Measurements from ENCODE around the gene RNU1-3.
"Not testable (repeated sequence)": the region's sequence is repeated elsewhere in the genome, so short reads cannot be mapped to it uniquely, and the experiment has no call there.

RNU1-3 gene

DNA sequence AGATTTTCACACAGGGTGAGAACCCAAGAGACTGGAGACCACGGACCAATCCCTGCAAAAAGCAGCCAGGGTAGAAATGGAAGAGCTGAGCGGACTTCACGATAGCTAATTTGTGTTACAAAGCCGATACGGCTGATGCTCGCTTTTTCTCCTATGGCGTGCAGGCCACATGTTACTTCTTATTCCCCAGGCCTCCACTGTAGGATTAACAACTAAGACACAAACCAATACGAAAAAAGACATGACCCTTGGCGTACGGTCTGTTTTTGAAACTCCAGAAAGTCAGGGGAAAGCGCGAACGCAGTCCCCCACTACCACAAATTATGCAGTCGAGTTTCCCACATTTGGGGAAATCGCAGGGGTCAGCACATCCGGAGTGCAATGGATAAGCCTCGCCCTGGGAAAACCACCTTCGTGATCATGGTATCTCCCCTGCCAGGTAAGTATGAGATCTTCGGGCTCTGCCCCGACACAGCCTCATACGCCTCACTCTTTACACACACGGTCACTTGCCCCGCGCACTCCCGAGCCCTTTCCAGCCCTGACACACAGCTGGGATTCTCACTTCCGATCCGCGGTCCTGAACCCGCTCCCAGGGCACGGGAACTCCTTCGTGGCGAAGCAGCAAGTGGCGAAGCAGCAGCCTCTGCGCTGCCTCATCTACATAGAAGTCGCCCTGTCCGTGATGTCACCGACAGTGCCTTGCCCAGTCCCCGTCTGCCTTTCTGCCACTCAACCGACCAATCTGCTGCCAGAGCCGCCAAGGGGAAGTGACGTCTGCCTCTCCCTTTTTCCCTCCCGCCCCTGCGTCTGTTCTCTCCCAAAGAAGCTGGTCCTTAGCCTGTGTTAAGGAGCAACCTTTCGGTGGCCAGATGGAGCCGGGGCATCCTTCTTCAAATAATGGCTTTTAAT lies at the start of gene RNU1-3:
Gene RNU1-3 (minus strand): TSS at position 447 of the 912 bp plus-strand sequence.
- DNase-seq = not testable (repeated sequence)

DNA sequence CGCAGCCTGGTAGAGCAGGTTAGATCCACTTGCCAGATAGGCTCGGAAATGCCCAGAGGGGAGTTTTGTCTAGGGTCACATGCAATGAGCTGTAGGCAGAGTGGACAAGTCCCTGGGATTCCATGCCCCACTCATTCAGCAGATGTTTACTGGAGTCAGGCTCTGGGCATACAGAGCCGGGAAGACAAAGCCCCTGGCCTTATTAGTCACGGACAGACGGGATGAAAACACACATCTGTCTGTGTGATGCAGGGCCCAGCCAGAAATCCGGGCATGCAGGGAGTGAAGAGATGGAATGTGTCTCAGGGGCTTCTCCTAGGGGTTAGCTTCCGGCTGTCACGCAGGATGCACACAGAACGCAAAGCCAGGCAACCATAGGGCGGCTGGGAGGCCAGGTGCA lies 46.7 kb upstream of the RNU1-3 start:
- not testable (repeated sequence) for DNase-seq

DNA sequence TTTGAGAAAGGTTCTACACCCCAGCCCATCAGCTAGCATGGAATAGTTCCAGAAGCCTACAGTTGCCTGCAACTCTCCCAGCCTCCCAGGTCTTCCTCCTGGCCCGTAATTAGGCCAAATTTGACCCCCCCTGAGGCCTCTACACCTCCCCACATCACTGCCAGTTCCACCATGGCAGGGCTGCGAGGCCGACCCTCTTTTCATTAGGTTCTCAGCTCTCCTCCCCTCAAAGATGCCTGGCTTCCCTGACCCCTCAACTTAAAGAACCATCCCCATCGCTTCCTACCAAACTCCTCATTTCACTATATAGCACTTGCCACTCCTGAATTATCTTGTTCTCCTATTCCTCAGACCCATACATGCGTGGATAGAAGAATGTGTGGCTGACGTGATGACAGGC lies 46.2 kb upstream of the RNU1-3 start:
- not testable (repeated sequence) for DNase-seq

DNA sequence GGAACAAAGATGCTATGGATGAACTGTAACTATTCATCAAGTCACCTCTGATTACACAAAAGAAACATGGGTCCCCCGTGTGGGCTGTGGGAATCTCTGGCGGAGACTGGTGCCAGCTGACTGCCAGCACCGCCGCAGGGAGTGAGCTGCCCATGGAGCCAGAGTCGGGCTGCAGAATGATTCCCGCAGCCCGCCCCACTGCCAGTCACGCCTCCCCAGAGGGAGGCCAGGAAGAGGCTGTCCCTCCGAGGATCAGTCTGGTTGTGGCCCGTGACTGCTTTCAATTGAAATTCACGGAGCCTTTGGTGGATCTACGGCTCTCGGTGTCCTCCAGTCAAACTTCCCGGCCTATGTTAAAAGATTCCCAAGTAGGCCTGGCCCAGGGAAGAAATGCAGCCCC lies 45.8 kb upstream of the RNU1-3 start:
- DNase-seq = not testable (repeated sequence)

DNA sequence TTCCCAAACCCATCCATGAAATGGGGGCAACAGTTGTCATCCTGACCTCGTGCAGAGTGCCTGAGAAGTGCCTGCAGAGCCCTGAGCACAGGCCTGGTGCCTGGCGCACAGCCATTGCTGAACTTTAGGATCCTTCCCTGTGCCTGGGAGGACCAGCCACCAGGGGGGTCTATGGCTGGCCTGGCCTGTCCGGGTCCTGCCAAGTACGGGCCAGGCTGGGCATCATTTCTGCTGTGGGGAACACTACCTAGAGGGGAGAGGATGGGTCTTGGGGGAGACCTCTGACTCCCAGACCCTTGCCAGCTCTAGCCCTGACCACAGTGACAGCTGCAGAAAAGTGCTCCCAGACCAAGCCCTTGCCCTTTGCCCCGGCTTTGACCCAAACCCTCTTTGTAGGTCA lies 45.4 kb upstream of the RNU1-3 start:
- not testable (repeated sequence) for DNase-seq

DNA sequence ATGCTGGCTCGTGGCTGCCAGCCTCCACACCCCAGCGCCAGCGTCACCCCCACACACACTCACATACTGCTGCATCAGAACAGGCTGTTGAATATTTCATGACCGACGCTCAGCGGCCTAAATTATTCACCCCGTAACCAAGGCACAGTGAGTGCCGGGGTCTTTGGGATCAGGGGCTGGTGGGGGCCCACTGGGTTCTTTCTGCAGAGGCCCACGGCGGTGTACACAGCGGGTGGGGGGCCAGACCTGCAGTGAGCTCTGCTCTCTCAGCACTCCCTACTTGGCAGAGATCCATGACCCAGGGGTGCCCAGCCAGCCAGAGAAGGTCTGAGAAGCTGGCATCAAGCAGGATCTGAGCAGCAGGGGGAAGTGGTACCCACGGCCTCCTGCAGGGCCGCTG lies 43.9 kb upstream of the RNU1-3 start:
- not testable (repeated sequence) for DNase-seq

DNA sequence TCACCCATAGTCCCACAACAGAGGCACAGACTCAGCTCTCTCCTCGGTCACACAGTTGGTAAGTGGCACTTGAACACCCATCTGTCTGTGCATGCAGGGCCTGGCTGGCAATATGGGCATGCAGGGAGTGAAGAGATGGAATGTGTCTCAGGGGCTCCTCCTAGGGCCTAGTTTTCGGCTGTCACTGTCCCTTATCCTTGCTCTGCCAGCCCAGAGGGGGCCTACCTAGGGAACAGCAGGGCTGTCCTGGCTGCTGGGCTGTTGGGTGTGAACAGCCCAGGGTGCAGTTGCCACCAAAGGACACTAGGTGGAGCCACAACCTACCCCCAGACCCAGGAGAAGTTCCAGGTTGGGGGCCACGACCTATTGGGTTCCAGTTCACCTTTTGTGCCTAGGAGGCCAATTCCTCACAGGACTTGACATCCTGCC lies 42.9 kb upstream of the RNU1-3 start:
- DNase-seq = not testable (repeated sequence)

DNA sequence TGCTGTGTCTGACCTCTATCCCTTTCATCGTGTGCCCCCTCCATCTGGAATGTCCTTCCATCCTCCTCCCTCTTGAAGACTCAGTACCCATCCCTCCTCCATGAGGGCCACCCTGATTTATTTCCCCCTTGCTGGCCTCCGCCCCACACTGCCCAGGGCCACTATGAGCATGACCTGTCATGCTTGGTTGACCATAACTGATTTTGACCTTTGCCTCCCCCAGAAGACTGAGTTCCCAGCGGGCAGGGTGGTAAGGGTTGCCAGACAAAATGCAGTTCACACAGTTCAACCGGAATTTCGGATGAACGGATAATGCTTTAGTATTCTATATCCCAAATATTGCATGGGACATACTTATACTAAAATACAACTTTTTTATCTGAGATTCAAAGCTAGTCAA lies 42.0 kb upstream of the RNU1-3 start:
- DNase-seq = not testable (repeated sequence)

DNA sequence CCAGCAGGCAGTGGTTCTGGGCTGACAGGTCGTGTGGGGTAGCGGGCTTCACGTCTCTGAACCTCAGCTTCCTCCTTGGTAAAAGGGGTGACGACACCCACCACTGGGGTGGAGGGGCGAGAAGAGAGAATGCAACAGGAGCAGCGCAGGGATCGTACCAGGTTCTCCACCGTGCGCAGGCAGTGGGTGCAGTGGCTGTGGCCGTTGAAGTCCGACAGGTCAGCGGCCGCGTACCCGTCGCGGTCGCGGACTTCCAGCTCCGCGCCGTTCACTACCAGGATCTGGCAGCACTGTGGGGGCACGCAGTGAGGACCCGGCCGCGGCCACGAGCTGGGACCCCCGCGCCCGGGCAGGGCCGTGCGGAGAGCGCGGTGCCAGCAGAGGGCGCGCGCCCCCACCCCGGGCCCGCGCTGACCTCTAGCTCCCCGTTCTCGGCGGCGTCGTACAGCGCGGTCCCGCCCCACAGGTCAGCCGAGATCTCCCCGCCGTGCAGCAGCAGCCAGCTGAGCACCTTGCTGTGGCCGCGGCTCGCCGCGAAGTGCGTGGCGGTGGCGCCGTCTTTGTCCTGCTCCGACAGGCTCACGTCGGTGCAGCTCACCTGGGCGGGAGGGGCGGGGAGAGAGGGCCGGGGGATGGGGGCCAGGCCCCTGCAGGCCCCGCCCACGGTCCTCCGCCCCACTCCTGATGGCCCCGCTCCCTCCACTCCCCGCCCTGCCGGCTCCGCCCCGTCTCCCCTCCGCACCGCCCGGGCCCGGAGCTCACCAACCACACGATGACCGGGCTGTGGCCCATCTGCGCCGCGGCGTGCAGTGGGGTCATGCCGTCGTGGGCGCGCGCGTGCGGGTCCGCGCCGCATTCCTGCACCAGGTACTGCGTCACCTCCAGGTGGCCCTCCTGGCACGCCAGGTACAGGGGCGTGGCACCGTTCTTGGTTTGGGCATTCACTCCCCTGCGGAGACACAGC lies 40.7 kb upstream of the RNU1-3 start:
- DNase-seq = not testable (repeated sequence)

DNA sequence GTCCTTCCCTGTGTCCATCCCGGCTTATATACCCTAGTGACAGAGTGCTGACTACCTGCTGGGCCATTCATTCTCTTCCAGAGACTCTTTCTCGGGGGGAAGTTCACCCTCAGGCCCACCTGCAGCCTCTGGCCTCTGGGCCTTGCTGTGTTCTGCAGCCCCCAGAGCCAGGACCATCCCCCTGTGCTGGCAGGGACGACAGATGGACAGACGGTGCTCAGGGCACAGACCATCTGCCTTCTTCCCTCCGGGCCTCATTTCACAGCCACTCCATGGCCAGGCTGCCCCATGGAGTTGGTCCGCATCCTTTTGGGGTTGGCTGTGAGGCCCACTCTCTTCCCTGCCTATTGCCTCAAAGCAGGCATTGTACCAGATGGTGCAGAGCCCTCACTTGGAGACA lies 39.6 kb upstream of the RNU1-3 start:
- not testable (repeated sequence) for DNase-seq

DNA sequence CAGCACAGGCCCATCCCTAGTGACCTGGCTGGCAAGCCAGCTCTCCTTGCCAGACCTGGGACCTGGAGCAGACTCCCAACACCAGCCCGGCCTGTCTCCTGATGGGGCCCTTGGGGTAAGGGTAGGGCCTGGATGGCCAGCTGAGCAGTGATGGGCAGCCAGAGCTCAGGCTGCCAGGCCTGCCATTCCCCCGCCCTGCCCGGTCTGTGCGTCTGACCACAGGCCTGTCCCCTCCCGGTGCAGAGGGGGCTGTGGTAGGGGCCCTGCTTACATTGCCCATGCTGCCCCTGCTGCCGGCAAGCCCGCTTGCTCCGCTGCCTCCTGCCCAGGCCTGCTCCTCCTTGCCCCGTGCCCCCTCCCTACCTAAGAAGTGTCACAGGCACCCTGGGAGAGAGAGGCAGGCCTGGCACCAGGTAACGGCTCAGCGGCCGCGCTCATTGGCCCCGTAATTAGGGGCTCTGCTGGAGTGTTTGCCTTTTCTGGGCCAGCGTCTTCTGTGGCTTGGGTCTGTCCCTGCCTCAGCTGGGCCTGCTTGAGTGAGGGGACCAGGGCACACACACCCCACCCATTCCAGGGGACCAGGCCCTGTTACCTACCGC lies 37.9 kb upstream of the RNU1-3 start:
- DNase-seq = not testable (repeated sequence)

DNA sequence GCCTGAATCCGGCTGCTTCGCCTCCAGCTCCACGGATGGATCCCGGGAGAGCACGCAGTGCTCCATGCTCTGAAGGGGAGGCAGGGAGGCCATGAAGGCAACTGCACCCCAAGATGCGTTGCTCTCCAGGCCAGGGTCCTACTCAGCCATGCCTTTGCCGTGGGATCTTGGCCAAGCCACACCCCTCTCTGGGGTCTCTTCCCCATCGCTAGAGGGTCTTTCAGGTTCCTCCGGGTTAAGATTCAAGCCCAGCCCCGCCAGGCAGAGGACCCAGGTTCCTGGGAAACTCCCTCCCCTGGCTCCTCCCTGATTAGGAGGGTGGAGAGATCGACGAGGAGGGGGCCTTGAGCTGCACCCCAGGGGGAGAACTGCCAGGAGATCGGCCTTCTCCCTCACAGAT lies 37.3 kb upstream of the RNU1-3 start:
- not testable (repeated sequence) for DNase-seq

DNA sequence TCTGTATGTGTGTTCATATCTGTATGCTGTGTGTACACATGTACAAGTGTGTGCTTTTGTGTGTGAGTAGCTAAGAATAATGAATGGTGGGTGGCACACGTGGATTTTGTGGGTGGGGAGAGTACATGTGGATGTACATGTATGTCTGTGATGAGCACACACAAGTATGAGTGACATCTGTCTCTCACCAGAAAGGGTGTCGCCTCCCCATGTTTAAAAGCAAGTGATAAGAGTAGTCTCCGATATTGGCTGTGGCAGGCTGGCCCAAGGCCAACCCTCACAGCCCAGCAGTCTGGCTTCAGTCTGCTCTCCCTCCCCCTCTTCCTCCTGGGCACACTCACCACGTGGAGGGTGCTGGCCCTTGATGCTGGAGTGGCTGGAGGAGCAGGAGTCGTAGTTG lies 36.9 kb upstream of the RNU1-3 start:
- not testable (repeated sequence) for DNase-seq

DNA sequence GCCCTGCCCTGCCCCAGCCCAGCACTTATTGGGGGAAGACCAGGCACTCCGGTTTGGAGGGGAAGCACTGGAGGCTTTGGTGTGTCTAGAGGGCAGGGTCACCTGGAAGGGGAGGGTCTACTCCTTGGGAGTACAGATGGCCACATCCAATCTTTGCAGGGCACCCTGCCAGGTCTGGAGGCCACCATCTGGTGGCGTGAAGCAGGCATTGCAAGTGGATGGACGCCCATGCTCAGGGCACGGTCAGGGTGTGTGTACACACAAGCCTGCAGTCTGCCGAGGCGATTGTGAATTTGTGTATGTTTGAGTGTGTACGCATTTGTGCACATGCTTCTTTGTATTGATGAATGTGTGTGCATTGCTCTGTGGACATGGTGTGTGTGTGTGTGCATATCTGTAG lies 36.4 kb upstream of the RNU1-3 start:
- DNase-seq = not testable (repeated sequence)

DNA sequence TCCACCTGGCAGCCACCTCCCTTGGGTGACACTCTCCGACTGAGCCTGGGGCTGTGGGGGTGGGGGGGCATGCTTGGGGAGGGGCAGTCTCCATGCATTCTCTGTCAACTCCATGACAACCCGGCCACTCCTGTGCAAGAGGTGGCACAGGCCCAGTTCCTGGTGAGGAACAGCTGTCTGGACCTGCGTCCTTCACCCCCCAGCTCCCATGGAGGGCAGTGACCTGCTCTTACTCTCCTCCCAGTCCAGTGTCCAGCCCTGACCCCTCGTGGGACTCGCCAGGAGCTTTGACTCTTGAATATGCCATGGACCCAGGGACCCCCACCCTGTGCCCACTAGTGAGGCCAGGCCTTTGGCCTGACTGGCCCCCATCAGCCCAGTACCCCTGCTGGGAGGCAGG lies 35.5 kb upstream of the RNU1-3 start:
- not testable (repeated sequence) for DNase-seq

DNA sequence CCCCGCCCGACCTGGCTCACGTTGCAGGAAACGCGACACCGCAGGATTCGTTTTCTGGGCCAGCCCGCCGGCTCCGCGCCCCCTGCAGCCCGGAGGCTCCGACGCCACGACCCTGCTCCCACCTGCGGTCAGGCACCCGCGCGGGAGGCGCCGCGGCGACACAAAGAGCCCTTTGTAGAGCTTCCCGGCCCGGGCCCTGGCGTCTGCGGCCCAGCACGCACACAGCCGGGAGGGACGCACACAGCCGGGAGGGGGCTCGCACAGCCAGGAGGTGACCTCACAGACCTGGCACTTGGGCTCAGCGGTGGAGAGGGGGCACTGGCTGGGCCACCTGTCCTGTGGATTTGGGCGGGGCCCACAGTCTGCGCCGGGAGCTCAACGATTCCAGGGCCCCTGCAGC lies 34.4 kb upstream of the RNU1-3 start:
- not testable (repeated sequence) for DNase-seq

DNA sequence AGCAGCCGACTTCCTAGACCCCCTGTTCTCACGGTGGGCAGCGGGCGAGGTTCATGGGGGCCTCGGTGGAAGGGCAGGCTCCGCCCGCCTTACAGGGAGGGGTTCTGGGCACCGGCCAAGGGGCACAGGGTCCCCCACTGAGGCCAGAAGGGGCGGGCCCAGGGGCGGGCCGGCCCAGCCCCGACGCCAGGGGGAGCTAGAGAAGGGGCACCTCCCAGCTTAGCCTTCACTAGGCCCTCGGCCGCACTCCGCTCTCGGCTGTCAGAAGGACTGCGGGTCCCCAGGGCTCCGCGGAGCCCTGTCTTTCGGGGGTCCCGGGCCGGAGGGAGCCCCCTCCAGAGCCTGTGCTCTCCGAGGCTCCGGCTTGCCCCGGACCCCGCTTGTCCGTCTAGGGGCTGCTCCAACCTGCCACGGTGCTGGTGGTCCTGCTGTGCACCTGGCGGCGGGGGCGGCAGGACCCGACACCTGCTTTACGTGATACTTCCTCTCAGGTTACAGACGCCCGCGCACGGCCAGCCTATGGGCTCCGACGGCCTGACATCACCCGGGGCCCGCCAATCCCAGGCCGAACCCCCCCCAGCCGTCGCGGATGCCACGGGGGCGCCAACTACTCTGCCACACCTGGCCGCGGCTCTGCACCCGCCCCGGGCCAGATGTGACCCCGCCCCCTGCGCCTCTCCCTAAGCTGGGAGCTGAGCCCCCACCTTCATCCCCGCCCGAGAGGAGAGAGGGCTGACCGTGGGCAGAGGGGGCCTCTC lies 33.6 kb upstream of the RNU1-3 start:
- not testable (repeated sequence) for DNase-seq

DNA sequence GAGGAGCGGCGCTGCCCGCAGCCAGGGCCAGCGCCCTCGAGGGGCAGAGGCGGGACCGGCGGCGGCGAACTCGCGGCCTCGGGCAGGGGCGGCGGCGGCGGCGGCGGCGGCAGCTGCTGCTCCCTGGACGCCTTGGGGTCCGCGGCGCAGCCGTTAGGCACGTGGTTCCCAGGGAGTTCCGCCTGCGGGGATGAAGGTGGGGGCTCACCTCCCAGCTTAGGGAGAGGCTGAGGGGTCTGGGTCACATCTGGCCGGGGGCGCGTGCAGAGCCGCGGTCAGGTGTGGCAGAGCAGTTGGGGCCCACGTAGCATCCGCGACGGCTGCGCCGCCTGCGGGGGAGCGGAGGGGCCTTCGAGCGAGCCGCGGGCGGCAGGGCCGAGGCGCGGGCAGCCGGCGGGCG lies 32.7 kb upstream of the RNU1-3 start:
- not testable (repeated sequence) for DNase-seq

DNA sequence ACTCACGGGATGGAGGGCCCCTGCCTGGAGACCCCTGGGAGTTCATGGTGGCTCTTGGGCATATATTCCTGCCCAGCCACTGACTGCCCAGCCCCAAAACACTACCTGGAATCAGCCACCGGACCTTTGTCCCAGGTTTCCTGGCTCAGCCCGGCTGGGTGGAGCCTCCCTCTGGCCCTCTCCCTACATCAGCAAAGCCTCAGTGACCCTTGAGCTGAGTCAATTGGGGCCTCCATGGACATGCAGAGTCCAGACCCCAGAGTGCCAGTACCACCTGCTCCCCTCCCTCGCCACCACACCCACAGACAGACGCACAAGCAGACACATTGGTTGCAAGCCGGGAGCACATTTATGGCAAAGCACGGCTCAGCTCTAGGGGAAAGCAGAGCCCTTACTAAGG lies 30.4 kb upstream of the RNU1-3 start:
- DNase-seq = not testable (repeated sequence)

DNA sequence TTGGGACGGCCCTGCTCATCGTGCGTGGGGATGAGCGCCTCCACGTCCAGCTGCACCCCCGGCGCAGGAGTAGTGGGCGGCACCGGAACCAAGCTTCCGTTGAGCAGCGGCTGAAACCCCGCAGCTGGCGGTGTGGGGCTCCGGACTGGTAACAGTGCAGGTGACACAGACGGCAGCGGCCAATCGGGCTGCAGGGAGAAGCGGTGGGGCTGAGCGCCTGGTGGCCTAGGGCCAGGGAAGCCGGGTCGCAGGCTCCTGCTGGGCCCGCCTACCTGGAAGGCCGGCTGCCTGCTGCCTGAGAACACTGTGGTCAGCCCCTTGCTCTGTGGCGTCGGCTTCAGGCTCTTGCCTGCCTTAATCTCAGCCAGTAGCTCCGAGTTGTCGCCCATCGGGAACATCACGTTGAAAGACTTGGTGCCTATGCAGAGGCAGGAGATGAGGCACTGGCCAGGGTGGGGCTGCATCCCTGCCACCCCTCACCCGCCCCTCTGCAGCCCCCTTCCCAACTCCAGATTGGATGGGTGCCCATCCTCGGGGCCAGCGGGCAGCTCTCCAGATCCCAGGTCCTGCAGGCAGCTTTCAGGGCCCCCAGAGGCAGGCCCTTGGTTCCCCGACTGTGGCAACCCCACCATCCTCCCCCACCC lies 29.9 kb upstream of the RNU1-3 start:
- DNase-seq = not testable (repeated sequence)

DNA sequence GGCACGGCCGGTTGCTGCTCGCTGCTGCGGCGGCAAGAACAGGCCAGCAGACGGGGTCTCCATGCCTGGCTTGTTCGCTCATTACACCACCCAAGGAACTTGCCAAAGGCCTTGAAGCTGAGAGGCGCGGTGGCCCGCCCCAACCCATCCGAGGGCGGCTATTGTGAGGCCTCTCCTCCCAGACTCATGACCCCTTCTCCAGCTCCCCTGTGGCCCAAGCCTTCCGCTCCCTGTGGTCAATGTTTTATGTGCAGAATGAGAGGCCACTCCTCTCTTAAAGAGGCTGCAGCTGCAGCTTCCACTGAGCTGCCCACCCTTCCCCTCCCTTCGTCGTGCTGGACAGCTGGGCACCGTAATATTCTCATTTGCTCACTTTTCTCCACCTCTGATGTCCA lies 27.6 kb upstream of the RNU1-3 start:
- DNase-seq = not testable (repeated sequence)
